Globus pallidus (tissue), 1 donor: ENCODE results near the gene WDR45.

Experiments used
- DNase-seq: peaks from one replicate; pipeline ENCODE4 v3.0.0-alpha.2; 2015; ENCODE audit warnings: low spot score

Gene WDR45

GRCh38 chrX:49073601-49074575 lies 5.8 kb downstream of the WDR45 start, which contains the start of gene PRAF2:
Gene PRAF2, minus strand, starts transcription at chrX:49074002. Its CDS starts 15 bp downstream, at chrX:49073987.
- DNase-seq: peak; percentile 92

GRCh38 chrX:49072712-49073095 lies 7.0 kb downstream of the WDR45 start:
- no peak for DNase-seq

- DNase-seq: no peak
Observed at GRCh38 chrX:49071877-49072711, 7.6 kb downstream of the WDR45 start.

GRCh38 chrX:49070988-49071387 lies 8.7 kb downstream of the WDR45 start:
- DNase-seq: no peak

GRCh38 chrX:49069038-49069437 lies 10.6 kb downstream of the WDR45 start:
- no peak for DNase-seq

- no peak for DNase-seq
Observed at GRCh38 chrX:49067285-49068120, 12.2 kb downstream of the WDR45 start.

- DNase-seq: no peak
Observed at GRCh38 chrX:49066690-49067089, 13.0 kb downstream of the WDR45 start.

GRCh38 chrX:49066278-49066677 lies 13.4 kb downstream of the WDR45 start:
- no peak for DNase-seq

GRCh38 chrX:49064735-49065134 lies 15.0 kb downstream of the WDR45 start:
- no peak for DNase-seq

- DNase-seq: no peak
Observed at GRCh38 chrX:49064303-49064702, 15.4 kb downstream of the WDR45 start.

GRCh38 chrX:49063715-49064114 lies 16.0 kb downstream of the WDR45 start:
- DNase-seq: no peak

- DNase-seq: no peak
Observed at GRCh38 chrX:49061916-49062315, 17.8 kb downstream of the WDR45 start.

- no peak for DNase-seq
Observed at GRCh38 chrX:49061490-49061889, 18.2 kb downstream of the WDR45 start.

- DNase-seq: no peak
Observed at GRCh38 chrX:49060914-49061313, 18.8 kb downstream of the WDR45 start.

- no peak for DNase-seq
Observed at GRCh38 chrX:49059681-49060085, 20.0 kb downstream of the WDR45 start.

- no peak for DNase-seq
Observed at GRCh38 chrX:49059201-49059600, 20.5 kb downstream of the WDR45 start.

GRCh38 chrX:49058794-49059193 lies 20.9 kb downstream of the WDR45 start, which contains the start of gene CCDC120:
Gene CCDC120, plus strand, starts transcription at chrX:49058999. Its CDS starts 3,043 bp downstream, at chrX:49062042.
- DNase-seq: no peak

- no peak for DNase-seq
Observed at GRCh38 chrX:49054073-49054762, 25.5 kb downstream of the WDR45 start.

- no peak for DNase-seq
Observed at GRCh38 chrX:49053223-49054072, 26.2 kb downstream of the WDR45 start.

- DNase-seq: no peak
Observed at GRCh38 chrX:49043987-49044281, 35.8 kb downstream of the WDR45 start.
